HG03097 (cell line): ENCODE data around the gene ZFYVE9.

Experiments used
- ATAC-seq: cut with Tn5 transposase; IDR thresholded peaks from one replicate; pipeline ENCODE4 v1.9.1; 2021; ENCODE audit not compliant: unreplicated experiment, low FRiP score

ZFYVE9 gene

DNA sequence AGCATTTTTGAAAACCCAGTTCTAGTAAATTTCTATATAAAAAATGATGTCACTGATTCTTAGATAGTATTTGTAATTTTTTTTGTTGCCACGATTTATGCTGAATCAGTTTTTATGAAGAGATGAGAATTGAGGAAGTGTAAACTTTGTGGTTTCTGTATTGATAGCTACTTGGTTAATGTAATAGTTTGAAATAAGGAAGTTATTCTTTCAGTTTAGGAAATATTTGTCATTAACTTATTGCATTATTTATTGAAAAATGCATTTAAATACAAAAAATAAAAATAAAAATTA is 97.8 kb downstream of the ZFYVE9 start:
- ATAC-seq = no peak

DNA sequence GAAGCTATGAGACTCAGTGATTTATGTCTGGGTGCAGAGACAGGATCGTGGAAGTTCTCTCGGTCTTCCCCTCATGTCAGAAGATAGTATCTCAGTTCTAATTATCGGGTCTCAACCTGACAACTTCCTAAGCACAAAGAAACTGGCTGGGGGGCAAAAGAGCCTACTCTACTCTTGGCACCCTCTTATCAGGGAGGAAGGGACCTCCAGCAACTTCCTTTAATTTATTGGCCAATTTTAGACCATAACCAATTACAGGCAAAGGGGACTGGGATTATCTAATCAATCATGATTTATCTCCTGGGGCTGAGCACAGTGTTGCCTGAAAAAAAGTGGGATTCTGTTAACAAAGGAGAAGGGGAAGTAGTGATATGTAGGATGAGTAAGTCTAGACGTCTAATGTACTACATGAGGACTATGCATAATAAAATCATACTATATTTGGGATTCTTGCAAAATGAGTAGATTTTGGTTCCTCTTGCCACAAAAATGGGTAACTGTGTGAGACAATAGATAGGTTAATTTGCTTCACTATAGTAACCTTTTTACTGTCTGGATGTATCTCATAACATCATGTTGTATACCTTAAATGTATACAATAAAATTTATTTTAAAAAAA is 98.8 kb downstream of the ZFYVE9 start:
- ATAC-seq = no peak

- ATAC-seq = no peak
Observed at GRCh38 chr1:52243221-52243987, 101.5 kb downstream of the ZFYVE9 start.

GRCh38 chr1:52249831-52250230 is 107.9 kb downstream of the ZFYVE9 start:
- no peak for ATAC-seq

GRCh38 chr1:52253421-52253820 is 111.5 kb downstream of the ZFYVE9 start:
- ATAC-seq = no peak

DNA sequence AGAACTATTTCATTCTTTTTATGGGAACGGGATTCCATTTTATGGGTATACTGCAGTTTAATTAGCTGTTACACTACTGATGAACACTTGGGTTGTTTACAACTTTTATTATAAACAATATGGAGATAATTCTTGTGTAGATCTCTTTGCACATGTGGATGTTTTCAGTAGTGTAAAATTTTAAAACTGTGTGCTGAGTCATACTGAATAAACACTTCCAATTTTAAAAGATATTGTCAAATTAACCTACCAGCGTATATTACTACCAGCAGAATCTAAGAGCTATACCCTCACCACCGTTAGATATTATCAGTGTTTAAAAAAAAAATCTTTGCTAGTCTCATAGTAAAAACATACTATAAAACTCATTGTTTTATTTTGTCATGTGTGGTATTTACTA is 118.0 kb downstream of the ZFYVE9 start:
- no peak for ATAC-seq

- no peak for ATAC-seq
Observed at GRCh38 chr1:52263153-52263910, 121.4 kb downstream of the ZFYVE9 start.

DNA sequence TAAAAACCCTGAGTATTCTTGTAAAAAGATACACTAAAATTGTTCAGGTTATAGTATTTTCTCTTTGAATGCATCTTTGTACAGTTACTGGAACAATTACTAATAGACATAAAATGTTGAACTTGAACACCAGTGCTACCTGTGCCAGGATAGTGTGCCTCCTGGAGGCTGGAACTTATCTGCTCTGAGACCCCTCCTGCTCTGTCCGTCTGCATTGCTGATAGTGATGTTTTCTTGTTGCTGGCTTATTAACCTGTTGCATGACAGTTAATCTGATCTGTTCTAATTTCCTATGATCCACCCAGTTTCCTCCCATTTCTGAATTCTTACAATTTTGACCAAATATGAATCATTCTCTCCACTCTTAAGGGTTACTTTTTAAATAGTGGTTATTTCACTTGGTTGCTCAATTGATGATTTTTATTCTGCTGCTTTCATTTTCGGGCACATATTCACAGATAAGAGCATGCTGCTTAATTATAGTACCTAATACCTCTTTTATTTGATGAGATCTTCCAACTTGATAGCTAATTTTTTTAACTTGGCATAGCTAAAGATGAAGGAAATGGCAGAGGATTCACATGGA is 122.7 kb downstream of the ZFYVE9 start:
- no peak for ATAC-seq

DNA sequence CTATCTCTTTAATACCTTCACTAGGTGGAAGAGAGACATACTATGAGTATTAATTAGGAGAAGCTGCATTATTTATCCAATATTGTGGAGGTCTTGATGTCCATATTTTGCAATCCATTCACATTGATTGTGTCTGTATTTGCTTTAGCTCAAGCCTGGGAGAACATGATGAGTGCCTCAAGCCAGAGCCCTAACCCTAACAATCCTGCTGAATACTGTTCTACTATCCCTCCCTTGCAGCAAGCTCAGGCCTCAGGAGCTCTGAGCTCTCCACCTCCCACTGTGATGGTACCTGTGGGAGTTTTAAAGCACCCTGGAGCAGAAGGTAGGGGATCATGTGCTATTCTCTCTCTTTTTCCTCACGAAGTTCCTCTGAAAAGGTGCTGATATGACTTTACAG is 124.6 kb downstream of the ZFYVE9 start:
- ATAC-seq = no peak

GRCh38 chr1:52268372-52268771 is 126.5 kb downstream of the ZFYVE9 start:
- no peak for ATAC-seq

DNA sequence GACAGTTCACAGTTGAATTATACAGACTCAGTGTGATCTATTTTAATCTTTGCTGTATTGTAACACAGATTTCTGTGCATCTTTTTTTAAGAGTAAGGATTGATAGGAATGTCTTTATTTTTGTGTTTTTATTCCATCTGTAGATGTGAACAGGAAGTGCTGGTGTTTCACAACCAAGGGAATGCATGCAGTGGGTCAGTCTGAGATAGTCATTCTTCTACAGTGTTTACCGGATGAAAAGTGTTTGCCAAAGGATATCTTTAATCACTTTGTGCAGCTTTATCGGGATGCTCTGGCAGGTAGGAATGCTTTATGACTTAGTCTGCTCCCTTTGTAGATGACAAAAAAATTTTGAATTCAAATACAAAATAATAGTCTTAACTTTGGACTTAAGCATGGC is 139.6 kb downstream of the ZFYVE9 start:
- no peak for ATAC-seq

GRCh38 chr1:52288286-52288685 is 146.4 kb downstream of the ZFYVE9 start:
- ATAC-seq = no peak

DNA sequence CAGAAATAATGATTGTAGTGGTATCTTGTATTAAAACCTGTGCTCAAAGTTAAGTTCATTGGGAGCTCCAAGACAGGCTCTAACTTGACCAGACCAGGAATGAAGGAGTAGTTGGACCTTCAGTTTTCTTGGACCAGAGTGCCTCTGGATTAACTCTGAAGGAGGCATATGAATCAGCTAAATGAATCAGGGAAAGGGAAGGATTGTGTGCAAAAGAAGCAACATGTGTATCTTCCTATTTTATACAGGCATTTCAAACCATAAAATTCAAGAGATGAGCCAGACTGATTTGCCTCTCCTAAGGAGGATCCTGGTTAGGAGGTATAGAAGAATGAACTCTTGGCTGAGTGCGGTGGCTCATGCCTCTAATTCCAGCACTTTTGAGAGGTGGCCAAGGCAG is 152.7 kb downstream of the ZFYVE9 start:
- ATAC-seq = no peak

DNA sequence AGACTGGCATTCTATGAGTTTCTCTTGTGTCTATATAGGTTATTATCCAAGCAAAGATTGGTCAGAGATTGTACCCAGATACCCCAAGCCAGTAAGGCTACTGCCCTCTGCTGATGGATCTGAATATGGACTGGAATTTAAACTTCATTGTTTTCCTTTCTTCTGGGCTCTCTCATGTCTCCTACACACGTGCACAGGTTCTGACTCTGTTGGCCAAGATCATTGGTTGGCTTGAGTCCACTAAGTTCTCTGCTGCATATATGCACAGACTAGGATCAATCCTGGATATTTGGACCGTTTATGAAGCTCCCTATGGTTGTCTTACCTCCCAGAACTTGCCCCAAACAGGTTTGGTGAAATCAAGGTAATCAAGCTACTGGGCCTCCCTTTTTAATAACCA is 154.5 kb downstream of the ZFYVE9 start:
- no peak for ATAC-seq

DNA sequence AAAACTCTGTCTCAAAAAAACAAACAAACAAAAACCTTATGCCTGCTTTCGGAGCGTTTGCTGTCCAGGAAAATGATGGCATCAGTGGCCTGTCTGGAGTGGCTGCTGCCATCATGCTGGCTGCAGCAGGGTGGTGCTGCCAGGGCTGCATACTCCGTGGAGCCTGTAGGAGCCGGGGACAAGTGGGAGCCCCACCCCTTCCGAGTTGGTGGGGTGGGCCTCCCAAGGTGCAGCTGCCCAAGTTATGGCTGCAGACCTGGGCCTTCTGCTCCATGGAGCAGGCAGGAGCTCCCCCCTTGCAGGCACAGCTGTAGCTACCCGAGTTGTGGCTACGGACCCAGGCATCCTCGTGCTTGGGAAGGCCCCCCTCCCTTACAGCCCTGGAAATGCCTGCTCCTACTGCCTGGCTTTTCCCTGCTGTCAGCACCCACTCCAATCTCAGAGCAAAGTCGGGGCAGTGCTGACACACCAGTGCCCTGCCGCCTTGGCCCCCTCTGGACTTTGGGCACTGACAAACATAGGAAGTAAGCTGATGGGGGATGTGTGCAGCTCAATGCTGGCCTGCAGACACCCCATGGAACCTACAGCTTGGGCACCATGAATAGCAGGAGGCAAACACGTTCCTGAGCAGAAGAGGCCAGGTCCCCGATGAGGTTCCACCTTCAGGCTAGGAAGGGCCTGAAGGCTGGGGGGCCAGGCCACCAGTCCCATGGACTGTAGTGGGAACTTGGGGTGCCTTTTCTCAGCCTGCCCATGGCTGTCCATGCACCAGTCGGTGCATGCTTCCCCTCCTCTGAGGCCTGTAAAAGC is 163.7 kb downstream of the ZFYVE9 start:
- no peak for ATAC-seq

DNA sequence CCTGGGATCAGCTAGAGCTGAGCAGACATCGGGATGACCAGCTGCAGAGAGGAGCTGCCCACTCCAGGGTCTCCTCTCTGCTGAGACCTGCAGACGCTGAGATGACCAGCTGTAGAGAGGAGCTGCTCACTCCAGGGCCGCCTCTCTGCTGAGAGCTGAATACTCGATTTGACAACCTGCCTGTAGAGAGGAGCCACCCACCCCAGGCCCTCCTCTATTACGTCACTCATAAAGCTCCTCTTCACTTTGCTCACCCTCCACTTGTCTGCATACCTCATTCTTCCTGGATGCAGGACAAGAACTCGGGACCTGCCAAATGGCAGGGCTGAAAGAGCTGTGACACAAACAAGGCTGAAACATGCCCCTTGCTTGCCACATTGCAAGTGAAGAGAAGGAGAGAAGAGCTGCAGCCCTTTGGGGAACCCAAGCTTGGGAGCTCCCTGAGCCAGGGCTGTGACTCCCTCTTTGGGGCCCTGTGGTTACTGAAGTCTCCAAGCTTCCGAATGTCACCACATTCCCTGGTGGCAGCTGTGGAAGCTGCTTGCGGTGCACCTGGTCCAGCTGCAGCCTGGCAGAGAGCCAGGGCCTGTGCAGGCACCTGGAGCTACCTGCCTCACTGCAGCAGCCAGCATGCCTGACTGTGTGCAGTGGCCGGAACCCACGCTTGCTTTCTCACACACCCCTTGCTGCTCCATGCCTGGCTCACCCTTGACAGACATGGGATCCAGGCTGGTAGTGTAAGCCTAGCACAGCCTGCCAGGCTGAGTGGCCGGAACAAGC is 164.5 kb downstream of the ZFYVE9 start:
- ATAC-seq = no peak

- no peak for ATAC-seq
Observed at GRCh38 chr1:52321061-52321460, 179.2 kb downstream of the ZFYVE9 start.

GRCh38 chr1:52323731-52324130 is 181.8 kb downstream of the ZFYVE9 start:
- no peak for ATAC-seq

DNA sequence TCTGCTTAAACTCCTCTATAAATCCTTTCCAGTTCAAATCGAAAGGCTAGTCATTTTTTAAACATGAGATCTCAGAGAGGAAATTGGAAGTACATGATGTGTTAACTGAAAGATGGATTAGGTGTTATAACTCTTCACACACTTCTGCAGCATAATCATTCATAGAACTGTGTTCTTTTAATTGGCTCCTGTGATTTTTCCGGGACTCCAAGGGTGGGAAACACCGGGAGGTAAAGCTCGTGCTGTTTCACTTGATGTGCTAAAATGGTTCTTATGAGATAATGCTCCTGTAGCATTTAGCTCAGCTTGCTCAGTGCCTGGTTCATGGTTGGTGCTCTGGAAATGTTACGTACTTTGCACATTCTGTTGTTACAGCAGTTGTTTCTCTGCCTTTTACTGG is 183.9 kb downstream of the ZFYVE9 start:
- ATAC-seq = no peak

DNA sequence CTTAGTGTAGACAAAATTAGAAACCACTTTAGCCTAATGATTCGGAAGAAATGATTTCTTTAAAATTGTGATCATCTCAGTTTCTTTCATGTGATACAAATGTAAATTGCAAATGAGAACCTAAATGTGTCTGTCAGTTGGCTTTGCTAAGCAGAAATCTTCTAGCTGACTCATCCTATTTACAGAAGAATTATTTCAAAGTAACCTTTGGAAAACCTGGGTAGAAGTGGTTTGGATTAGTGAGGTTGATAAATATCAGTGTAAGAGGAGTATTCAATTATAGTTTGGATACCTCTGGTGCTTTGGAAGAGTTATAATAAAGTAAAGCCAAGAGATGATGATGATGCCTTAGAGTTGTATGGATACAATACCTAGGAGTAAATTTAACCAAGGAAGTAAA is 186.7 kb downstream of the ZFYVE9 start:
- no peak for ATAC-seq
